Spleen (tissue), 7 donors: ENCODE results near the gene SREBF2.

Experiments
- CTCF ChIP-seq, 11 experiments: fragments of 200-600 bp in 7 of 11; fragments of 450-650 bp in 4 of 11; sonication (generic) in 4 of 11; IDR thresholded peaks in 8 of 11; conservative IDR thresholded peaks in 3 of 11; 1 replicate in 7 of 11; 2 replicates in 4 of 11; pipeline versions ENCODE4 v1.4.0 to v1.8.0; 2016 to 2021; ENCODE audit warnings: antibody characterized with exemption in 11 of 11, inconsistent platforms in 4 of 11, mild to moderate bottlenecking in 1 of 11
- POLR2A ChIP-seq, 3 donors: fragments of 450-650 bp; IDR thresholded peaks; one replicate each; pipeline ENCODE4 v1.5.1; 2017; ENCODE audit warnings: antibody characterized with exemption in 3 of 3, mild to moderate bottlenecking in 1 of 3
- POLR2AphosphoS5 ChIP-seq, 3 donors: sonication (generic); formaldehyde crosslinking; IDR thresholded peaks; one replicate each; pipeline ENCODE4 v1.5.1; 2017; ENCODE audit warnings: antibody characterized with exemption in 3 of 3
- donor health status: DM: no; HTN: no; CAD: no; lungs with moderate emphysema.
- donor health status: DM: no; HTN: no; CAD: no.
- donor health status: DM: no; HTN: no; CAD: no.

- TF ChIP-seq POLR2AphosphoS5 (IDR thresholded peaks at IDR 0.05): no peak
- TF ChIP-seq POLR2A (IDR thresholded peaks at IDR 0.05): no peak
- no peak for TF ChIP-seq CTCF (IDR thresholded peaks at IDR 0.05 in 8 of 11, conservative IDR thresholded peaks at IDR 0.05 in 3 of 11)
These were observed 94.9 kb downstream of the SREBF2 start for GRCh38 chr22:41927813-41928212.
